ENCODE measurements around the gene LOX. TPM values are rescaled to one million over a fixed set of nuclear protein-coding genes. Genes with fewer than 3 reads are reported as not detected.

LOX gene
- total RNA-seq, 1 experiment from 2014 or later = 0.12 TPM

GRCh38 chr5:122054266-122054665 lies 23.8 kb downstream of the LOX start:
- TF ChIP-seq JUND (IDR thresholded peaks at IDR 0.05) (no peak), EZH2 (IDR thresholded peaks at IDR 0.05) (no peak), POLR2AphosphoS5 (IDR thresholded peaks at IDR 0.05; ENCODE audit: low read depth, low read length) (no peak), POLR2A (IDR thresholded peaks at IDR 0.05; ENCODE audit: borderline replicate concordance, extremely low read depth, insufficient read depth, insufficient read length) (no peak), EZH2phosphoT487 (IDR thresholded peaks at IDR 0.05; ENCODE audit: borderline replicate concordance) (no peak), ATF3 (IDR thresholded peaks at IDR 0.05) (no peak), SIN3A (IDR thresholded peaks at IDR 0.05; ENCODE audit: low read depth) (no peak), CBX3 (IDR thresholded peaks at IDR 0.05; ENCODE audit: low read depth) (no peak), SP1 (IDR thresholded peaks at IDR 0.05; ENCODE audit: low read depth) (no peak), CEBPB (IDR thresholded peaks at IDR 0.05; ENCODE audit: low read depth) (no peak), RAD21 (IDR thresholded peaks at IDR 0.05; ENCODE audit: low read depth) (no peak), MAX (IDR thresholded peaks at IDR 0.05) (no peak), SRF (IDR thresholded peaks at IDR 0.05; ENCODE audit: low read depth) (no peak), ELF1 (IDR thresholded peaks at IDR 0.05; ENCODE audit: borderline replicate concordance, low read depth) (no peak), CTCF (IDR thresholded peaks at IDR 0.05 in 2 of 3, conservative IDR thresholded peaks at IDR 0.05 in 1 of 3; ENCODE audit: borderline replicate concordance in 1 of 3, insufficient read depth in 1 of 3, low read depth in 2 of 3, low read length in 2 of 3) (no peak), ZBTB33 (IDR thresholded peaks at IDR 0.05; ENCODE audit: extremely low read depth, insufficient replicate concordance, low read length) (no peak), TCF7L2 (IDR thresholded peaks at IDR 0.05; ENCODE audit: borderline replicate concordance, extremely low read depth, insufficient read depth, insufficient read length) (no peak), REST (IDR thresholded peaks at IDR 0.05; ENCODE audit: low read depth) (no peak), FOSL1 (IDR thresholded peaks at IDR 0.05; ENCODE audit: low read depth) (no peak), YY1 (IDR thresholded peaks at IDR 0.05; ENCODE audit: extremely low read depth, insufficient replicate concordance, low read depth, low read length) (no peak)
- H2AFZ ChIP-seq (ENCODE audit: low read depth, low read length, poor library complexity, severe bottlenecking) = no peak overlapping the region
- ChIA-PET CTCF (no interaction called here), RAD21 (ENCODE audit: low non-redundant PET in 1 of 2, low total read pairs in 2 of 2, uncharacterized antibody in 2 of 2, unreplicated experiment in 2 of 2) (no interaction called here), POLR2A (no interaction called here)
- H3K4me2 ChIP-seq (ENCODE audit: low read length) = no peak overlapping the region
- H3K27me3 ChIP-seq (ENCODE audit: insufficient read depth, low read length) = no peaks in the 10 kb centered on the region
- H3K27ac ChIP-seq (ENCODE audit: low read depth, low read length) = no peak overlapping the region
- no peaks in the 10 kb centered on the region for H3K9me2 ChIP-seq (ENCODE audit: insufficient read depth)
- no peaks in the 10 kb centered on the region for H4K20me1 ChIP-seq (ENCODE audit: insufficient read depth)
- intact Hi-C loops (cut with micrococcal nuclease) = no loop called here
- H3K36me3 ChIP-seq (ENCODE audit: control insufficient read depth in 1 of 2, insufficient read depth in 2 of 2, low read length in 2 of 2) = no peaks in the 10 kb centered on the region
- BruUV-seq (replicated peaks) = no TSS peak
- H3K4me3 ChIP-seq (replicated peaks in 1 of 2; ENCODE audit: low read depth in 1 of 2, low read length in 2 of 2) = no peak overlapping the region
- H3K9ac ChIP-seq (ENCODE audit: low read length) = no peak overlapping the region
- ATAC-seq (no peak), DNase-seq (ENCODE audit: low read depth, low spot score) (no peak)
- no peaks in the 10 kb centered on the region for H3K79me2 ChIP-seq (ENCODE audit: insufficient read depth, low read length)
- H3K4me1 ChIP-seq (ENCODE audit: control insufficient read depth in 1 of 2, insufficient read depth in 2 of 2, low read length in 2 of 2) = no peaks in the 10 kb centered on the region
- no peaks in the 10 kb centered on the region for H3K9me3 ChIP-seq (ENCODE audit: control insufficient read depth in 1 of 2, insufficient read depth in 1 of 2, low read depth in 1 of 2, low read length in 2 of 2)
